HFFc6 (cell line): ENCODE data around the gene SLC19A1. TPM values are rescaled to one million over a fixed set of nuclear protein-coding genes. Genes with fewer than 3 reads are reported as not detected.

Experiments used
- DNase-seq: peaks from one replicate; pipeline ENCODE4 v3.0.0-alpha.2; 2018
- H3K27ac Mint-ChIP-seq: 2 replicates; pipeline ENCODE4 v1.8.0; 2020; ENCODE audit warnings: mild to moderate bottlenecking, mixed read lengths
- H3K27me3 Mint-ChIP-seq: 2 replicates; pipeline ENCODE4 v1.8.0; 2021; ENCODE audit warnings: mild to moderate bottlenecking, moderate library complexity, mixed read lengths; ENCODE audit not compliant: insufficient read depth
- H3K36me3 Mint-ChIP-seq: 2 replicates; pipeline ENCODE4 v1.8.0; 2021; ENCODE audit warnings: low read depth, mixed read lengths
- H3K4me1 Mint-ChIP-seq: 2 replicates; pipeline ENCODE4 v1.8.0; 2020; ENCODE audit warnings: low read depth, mixed read lengths
- H3K4me3 Mint-ChIP-seq: 2 replicates; pipeline ENCODE4 v1.8.0; 2020; ENCODE audit warnings: mild to moderate bottlenecking, moderate library complexity, mixed read lengths
- H3K9me3 Mint-ChIP-seq: 2 replicates; pipeline ENCODE4 v1.8.0; 2020; ENCODE audit warnings: mild to moderate bottlenecking, mixed read lengths
- total RNA-seq, 6 experiments: library from RNA; stranded (reverse); fragmentation: NEBNext Ultra II Directional; extraction: Animal tissue kit (Norgen Biotek cat#: 25700); gene quantifications; 2 replicates in 1 of 6; 3 replicates in 5 of 6; pipeline ENCODE4 v1.2.3, GENCODE V29; 2021
- TF ChIP-seq, protein P1 (sequence below): fragments of 200-600 bp; sonication (generic); IDR thresholded peaks from 2 replicates; pipeline ENCODE4 v1.5.0; 2021; ENCODE audit warnings: antibody characterized with exemption, mild to moderate bottlenecking

The SLC19A1 gene
- total RNA-seq, 6 experiments from 2014 or later: 12.3 to 15.9 (median 14.6) TPM

DNA sequence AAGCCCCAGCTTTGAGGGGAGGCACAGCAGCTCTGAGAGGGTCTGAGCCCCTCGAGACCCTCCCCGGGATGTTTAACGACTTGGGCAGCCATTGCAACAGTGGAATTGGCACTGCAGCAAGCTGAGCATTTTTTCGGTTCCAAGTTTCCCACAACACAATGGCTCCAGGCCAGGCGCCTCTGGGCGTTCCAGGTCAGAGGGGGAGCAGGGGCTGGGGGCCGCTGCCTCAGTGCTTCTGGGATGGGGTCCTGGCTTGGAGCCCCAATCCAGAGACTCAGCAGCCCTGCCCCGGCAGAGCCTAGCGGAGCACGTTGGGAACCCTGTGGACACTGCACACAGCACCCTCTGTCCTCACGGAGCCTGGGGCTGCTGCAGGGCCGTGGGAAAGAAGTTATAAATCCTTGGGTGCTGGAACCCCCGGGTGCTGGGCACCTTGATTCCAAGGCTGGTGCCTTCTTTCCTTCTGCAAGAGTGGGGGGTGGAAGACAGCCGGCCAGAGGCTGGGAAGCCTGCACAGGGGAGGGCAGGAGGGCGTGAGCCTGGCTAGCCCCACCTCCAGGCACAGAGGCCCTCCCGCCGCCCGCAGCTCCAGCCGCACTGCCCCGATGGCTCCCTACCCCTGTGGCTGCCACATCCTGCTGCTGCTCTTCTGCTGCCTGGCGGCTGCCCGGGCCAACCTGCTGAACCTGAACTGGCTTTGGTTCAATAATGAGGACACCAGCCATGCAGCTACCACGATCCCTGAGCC lies 87.1 kb downstream of the SLC19A1 start:
- TF ChIP-seq, protein P1, sequence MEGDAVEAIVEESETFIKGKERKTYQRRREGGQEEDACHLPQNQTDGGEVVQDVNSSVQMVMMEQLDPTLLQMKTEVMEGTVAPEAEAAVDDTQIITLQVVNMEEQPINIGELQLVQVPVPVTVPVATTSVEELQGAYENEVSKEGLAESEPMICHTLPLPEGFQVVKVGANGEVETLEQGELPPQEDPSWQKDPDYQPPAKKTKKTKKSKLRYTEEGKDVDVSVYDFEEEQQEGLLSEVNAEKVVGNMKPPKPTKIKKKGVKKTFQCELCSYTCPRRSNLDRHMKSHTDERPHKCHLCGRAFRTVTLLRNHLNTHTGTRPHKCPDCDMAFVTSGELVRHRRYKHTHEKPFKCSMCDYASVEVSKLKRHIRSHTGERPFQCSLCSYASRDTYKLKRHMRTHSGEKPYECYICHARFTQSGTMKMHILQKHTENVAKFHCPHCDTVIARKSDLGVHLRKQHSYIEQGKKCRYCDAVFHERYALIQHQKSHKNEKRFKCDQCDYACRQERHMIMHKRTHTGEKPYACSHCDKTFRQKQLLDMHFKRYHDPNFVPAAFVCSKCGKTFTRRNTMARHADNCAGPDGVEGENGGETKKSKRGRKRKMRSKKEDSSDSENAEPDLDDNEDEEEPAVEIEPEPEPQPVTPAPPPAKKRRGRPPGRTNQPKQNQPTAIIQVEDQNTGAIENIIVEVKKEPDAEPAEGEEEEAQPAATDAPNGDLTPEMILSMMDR: no peak
- H3K4me1 Mint-ChIP-seq: peaks cover 5% of the 10 kb centered on the region
- no peak overlapping the region; the same call in 1 of the 2 replicates for H3K27ac Mint-ChIP-seq
- 0 out of 2 replicates have a peak, but pooled peaks cover 6% of the 10 kb centered on the region for H3K9me3 Mint-ChIP-seq
- H3K4me3 Mint-ChIP-seq: no peak overlapping the region
- no peak for DNase-seq
- no peaks in the 10 kb centered on the region for H3K36me3 Mint-ChIP-seq
- no peaks in the 10 kb centered on the region; the same call in 1 of the 2 replicates for H3K27me3 Mint-ChIP-seq

DNA sequence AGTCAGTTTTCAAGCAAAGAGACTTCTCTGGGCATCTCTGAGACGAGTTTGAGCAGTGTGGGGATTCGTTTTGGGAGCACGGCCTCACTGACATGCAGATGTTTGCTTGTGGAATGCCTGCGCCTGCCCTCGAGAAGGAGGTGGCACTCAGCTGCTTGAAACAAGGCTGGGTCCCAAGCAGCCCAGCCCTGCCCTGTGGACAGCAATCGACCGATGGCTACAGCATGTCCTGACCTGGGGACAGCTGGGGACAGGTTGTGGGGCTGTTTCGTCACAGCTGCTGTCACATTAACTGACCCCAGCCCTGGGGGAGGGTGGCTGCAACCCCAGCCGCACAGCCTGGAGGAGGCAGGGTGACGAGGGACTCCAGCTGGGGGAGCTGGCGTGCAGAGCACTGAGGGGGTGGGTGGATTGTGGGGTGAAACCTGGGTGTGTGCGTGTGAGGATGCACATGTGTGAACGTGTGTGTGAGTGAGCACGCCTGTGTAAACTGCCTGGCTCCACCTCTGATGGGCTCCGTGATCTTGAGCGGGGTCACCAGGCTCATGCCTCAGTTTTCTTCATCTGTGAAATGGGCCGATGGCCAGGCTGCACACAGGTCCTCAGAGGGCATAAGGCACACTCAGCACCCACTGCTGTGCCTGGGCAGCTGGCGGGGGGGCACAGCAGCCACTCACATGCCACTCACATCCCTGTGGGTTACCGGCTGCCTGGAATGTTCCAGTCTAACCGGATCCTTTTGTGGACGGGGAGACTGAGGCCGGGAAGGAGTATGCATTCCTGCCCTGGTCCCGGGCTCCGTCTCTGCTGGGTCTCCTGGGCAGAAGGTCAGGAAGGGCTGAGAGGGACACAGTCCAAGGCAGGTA lies 87.9 kb downstream of the SLC19A1 start:
- Mint-ChIP-seq H3K9me3 (0 out of 2 replicates have a peak, but pooled peaks cover 6% of the 10 kb centered on the region), H3K27me3 (peaks cover 3% of the 10 kb centered on the region), H3K4me1 (no peaks in the 10 kb centered on the region; the same call in 1 of the 2 replicates), H3K4me3 (no peak overlapping the region), H3K27ac (no peak overlapping the region; the same call in 1 of the 2 replicates), H3K36me3 (no peaks in the 10 kb centered on the region)
- no peak for DNase-seq
- TF ChIP-seq, protein P1: no peak

DNA sequence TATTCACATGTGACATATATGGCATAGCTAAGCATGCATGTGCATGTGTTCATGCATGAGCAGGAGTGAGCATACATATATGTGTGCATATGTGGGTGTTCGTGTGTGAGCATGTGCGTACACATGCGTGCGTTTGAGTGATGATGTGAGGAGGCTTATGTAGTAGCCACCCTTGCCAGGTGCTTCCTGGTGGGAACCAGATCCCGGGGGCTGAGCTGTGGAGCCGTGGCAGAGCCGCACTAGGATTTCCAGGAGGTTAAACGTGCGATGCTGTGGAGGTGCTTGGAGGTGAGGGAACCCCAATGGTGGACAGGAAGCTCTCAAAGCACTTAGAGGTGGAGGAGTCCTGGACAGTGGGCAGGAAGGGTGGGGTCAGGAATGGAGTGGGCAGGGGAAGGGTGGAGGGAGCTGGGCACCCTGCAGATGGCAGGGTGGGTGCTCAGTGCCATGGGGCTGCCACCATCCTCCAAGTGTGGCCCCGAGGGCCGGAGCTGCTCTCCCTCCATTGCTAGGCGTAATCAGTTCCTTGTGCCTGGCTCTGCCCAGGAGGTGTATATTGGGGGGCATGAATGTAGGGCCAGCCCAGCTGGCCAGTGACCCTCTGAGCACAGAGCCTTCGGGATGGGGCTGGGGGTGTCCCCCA lies 88.8 kb downstream of the SLC19A1 start:
- Mint-ChIP-seq H3K27ac (no peak overlapping the region; the same call in 1 of the 2 replicates), H3K4me1 (no peaks in the 10 kb centered on the region; the same call in 1 of the 2 replicates), H3K9me3 (0 out of 2 replicates have a peak, but pooled peaks cover 6% of the 10 kb centered on the region), H3K4me3 (no peak overlapping the region), H3K36me3 (peaks cover 3% of the 10 kb centered on the region), H3K27me3 (peaks cover 5% of the 10 kb centered on the region)
- TF ChIP-seq, protein P1: no peak
- no peak for DNase-seq

DNA sequence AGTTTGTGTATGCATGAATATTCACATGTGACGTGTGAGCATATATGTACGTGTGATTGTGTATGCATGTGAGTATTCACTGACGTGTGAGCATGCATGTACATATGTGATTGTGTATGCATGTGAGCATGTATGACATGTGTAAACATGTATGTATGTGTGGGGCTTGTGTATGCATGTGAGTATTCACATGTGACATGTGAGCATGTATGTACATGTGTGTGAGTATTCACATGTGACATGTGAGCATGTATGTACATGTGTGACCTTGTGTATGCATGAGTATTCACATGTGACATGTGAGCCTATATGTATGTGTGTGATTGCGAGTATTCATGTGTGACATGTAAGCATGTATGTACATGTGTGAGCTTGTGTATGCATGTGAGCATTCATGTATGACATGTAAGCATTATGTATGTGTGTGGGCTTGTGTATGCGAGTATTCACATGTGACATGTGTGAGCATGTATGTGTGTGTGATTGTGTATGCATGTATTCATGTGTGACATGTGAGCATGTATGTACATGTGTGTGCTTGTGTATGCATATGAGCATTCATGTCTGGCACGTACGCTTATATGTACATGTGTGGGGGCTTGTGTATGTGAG lies 89.4 kb downstream of the SLC19A1 start:
- TF ChIP-seq, protein P1: no peak
- peaks cover 8% of the 10 kb centered on the region for H3K36me3 Mint-ChIP-seq
- no peak for DNase-seq
- 0 out of 2 replicates have a peak, but pooled peaks cover 6% of the 10 kb centered on the region for H3K9me3 Mint-ChIP-seq
- no peak overlapping the region for H3K27ac Mint-ChIP-seq
- peaks cover 6% of the 10 kb centered on the region for H3K4me1 Mint-ChIP-seq
- peaks cover 5% of the 10 kb centered on the region for H3K27me3 Mint-ChIP-seq
- H3K4me3 Mint-ChIP-seq: no peak overlapping the region

DNA sequence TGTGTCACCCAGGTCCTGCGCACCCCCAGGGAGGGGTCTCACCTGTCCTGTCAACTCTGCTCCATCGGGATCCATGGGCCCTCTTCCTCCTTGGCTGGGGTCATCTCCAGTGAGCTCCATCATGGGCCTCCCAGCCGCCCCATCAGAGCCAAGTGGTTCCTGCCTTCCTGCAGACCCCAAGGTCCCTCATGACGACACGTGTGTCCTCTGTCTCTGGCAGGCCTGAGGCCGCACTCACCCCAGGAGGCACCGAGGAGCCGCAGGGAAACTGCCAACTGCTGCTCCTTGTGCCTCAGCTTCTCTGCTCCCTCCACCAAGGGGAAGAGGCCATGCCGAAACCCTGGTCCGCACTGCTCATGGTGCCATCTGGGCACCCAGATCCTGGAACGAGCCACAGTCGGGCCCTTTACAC lies 90.5 kb downstream of the SLC19A1 start:
- Mint-ChIP-seq H3K27ac (no peak overlapping the region), H3K4me3 (no peak overlapping the region), H3K4me1 (peaks cover 11% of the 10 kb centered on the region), H3K9me3 (0 out of 2 replicates have a peak, but pooled peaks cover 6% of the 10 kb centered on the region), H3K36me3 (peaks cover 13% of the 10 kb centered on the region), H3K27me3 (peaks cover 5% of the 10 kb centered on the region)
- DNase-seq: no peak
- TF ChIP-seq, protein P1: no peak
